GM20000 (cell line): Measurements from ENCODE around the gene DSTYK.

Source experiments
- DNase-seq: peaks from one replicate; pipeline ENCODE4 v3.0.0; 2012; ENCODE audit warnings: low spot score
- TF ChIP-seq, protein P1 (sequence below): IDR thresholded peaks from 2 replicates; pipeline ENCODE4 v1.5.1; 2012; ENCODE audit warnings: mild to moderate bottlenecking, control low read depth; ENCODE audit errors: extremely low read depth, missing control alignments

DSTYK gene

DNA sequence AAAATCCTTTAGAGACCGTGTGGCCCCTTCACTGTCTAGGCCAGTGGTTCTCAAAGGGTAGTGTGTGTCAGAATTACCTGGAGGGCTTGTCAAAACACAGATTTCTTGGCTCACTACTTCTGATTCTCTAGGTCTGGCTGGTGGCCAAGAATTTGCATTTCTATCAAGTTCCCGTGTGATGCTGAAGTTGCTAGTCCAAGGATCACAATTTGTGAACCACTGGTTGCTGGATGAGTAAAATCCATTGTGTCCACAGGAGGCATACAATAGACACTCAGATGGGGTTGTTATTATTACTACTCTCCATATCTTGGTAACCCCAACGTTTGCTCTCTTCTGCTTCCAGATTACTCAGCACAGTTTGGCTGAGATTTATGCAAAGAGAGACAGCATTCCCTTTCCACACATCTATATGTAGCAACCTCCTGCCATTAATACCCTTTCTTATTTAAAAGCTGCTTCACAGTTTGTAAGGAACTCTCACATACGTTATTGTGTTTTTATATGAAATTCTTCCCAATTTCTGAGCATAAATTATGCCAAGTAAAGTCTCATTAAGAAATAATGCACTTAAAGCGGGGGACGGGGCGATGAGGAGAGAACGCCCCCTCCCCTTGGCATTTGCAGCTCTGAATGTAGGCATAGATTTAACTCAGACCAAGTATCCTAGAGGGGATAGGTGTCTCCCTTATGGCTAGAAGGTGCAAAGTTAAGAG lies 15.5 kb upstream of the DSTYK start:
- TF ChIP-seq, protein P1, sequence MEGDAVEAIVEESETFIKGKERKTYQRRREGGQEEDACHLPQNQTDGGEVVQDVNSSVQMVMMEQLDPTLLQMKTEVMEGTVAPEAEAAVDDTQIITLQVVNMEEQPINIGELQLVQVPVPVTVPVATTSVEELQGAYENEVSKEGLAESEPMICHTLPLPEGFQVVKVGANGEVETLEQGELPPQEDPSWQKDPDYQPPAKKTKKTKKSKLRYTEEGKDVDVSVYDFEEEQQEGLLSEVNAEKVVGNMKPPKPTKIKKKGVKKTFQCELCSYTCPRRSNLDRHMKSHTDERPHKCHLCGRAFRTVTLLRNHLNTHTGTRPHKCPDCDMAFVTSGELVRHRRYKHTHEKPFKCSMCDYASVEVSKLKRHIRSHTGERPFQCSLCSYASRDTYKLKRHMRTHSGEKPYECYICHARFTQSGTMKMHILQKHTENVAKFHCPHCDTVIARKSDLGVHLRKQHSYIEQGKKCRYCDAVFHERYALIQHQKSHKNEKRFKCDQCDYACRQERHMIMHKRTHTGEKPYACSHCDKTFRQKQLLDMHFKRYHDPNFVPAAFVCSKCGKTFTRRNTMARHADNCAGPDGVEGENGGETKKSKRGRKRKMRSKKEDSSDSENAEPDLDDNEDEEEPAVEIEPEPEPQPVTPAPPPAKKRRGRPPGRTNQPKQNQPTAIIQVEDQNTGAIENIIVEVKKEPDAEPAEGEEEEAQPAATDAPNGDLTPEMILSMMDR: no peak
- DNase-seq: no peak

DNA sequence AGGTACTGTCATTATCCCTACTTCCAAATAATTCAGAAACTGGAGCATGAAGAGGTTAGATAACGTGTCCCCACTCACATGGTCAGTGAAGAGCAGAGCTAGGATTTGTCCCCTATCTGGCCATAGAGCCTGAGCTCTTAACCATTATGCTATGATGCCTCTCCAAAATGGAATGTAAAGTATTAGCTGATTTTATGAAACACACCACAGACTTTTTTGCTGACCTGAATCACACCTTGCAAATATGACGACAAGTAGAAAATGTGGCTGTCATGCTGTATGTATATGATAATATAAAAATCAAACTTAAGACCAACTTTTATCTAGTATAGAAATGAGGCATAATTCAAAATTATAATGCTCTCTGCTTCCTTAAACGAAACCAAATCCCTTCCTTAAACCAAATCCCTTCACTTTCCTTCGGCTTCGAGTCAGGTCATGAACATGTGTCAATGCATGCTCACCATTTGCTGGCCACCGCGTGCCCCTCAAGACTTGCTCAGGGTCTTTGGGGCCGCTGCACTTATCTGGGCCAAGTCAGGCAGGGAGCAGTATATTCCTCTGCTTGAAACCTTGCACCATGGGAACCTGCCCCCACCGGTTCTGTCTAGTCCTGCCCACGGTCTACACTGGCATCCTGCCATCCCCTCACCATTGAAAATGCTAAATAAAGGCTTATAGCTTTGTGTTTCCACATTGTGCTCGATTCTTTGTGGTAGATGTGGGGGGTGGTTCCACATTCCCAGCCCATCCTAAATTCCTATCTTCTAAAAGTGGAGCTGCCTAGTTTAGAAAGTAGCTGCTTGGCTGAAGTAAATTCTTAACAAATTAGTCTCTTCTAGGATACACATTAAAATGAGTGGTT lies 14.6 kb upstream of the DSTYK start:
- DNase-seq: no peak
- TF ChIP-seq, protein P1: no peak

DNA sequence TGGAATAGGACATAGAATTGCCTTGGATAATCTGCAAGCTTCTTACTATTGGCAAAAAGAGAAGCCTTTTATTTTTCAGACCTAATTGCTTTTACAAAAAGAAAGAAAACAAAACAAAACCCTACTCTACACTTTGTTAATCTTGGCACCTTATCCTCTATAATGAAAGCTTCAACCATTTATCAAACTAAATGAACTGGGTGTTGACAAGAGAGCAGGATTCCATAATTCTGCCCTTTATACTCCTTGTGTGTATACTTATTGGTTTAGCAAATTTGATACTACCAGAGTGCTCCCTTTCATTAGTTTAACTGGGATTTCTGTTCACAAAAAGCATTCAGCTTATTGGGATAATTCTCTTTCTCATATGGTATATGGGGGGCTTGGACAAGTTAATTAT lies 13.2 kb upstream of the DSTYK start:
- no peak for DNase-seq
- TF ChIP-seq, protein P1: no peak

DNA sequence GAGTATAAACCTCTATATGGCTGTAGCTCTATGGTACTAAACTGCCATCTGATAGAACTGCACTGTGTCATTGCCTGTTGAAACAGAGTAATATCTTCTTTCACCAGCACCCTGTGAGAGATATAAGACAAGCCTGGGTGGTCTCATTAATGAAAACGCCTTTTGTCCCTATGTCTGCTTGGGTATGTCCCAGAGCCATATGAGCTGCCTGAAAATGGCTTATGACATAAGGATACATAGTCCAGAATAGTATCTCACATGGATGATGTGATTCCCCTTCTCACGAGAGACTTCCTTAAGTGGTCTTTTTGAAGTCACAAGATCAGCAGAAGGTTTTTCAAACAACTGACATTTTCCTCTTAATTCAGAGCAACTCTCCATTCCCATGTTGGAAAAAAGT lies 8.9 kb upstream of the DSTYK start:
- TF ChIP-seq, protein P1: no peak

DNA sequence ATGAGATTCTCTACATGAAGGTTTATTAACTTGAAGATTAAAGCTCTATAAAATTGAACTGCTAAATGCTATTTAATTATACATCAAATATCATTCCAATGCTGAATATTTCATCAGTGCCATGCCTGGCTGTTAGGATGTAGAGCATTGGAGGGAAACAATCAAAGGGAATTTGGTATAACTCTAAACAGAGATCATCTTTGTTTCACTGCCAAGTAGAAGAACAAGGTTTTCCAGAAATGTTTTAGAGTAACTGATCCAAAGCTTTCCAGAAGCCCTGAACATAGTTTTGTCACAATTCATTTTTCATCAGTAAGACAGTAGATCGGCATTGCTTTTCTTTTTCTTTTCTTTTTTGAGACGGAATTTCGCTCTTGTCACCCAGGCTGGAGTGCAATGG lies 5.9 kb upstream of the DSTYK start:
- no peak for DNase-seq
- TF ChIP-seq, protein P1: no peak

More for the DNA sequence above, 8.9 kb upstream of the DSTYK start:
- DNase-seq: no peak

DNA sequence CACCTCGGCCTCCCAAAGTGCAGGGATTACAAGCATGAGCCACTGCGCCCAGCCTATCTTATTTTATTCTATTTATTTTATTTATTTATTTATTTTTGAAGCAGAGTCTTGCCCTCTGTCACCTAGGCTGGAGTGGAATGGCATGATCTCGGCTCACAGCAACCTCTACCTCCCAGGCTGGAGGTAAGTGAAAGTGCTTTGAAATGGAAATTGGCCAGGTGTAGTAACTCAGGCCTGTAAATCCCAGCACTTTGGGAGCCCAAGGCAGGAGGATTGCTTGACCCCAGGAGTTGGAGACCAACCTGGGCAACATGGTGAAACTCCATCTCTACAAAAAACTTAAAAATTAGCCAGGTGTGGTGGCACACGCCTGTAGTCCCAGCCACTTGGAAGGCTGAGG lies 5.1 kb upstream of the DSTYK start:
- TF ChIP-seq, protein P1: no peak
- DNase-seq: no peak

DNA sequence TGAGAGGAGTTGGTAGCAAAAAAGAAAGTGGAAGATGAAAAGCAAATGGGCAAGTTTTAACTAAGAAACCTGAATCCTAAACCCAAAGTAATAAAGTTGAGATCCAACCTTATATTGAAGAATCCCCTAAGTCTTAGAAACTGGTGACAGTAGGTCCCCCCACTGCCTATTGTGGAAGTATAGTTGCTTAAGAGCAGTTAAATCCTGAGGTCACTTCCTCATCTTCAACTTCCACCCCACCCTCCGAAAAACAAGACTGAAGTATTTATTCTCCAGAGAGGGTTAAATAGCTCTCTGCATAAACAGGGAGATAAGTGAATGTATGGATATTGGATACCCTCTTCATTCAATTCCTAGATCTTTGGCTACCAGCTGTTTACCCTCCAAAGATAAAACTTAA lies 3.3 kb upstream of the DSTYK start:
- TF ChIP-seq, protein P1: no peak
- no peak for DNase-seq
